Muscle of leg (tissue), 11 donors: ENCODE data around the gene L3MBTL1. TPM values are rescaled to one million over a fixed set of nuclear protein-coding genes. Genes with fewer than 3 reads are reported as not detected.

Experiments used
- DNase-seq: peaks from one replicate; pipeline ENCODE4 v3.0.0; 2013
- H3K27ac ChIP-seq: one replicate; pipeline ENCODE4 v1.5.1; 2013; ENCODE audit warnings: mild to moderate bottlenecking, low read length, control low read depth
- H3K27me3 ChIP-seq: one replicate; pipeline ENCODE4 v1.6.1; 2013; ENCODE audit warnings: low read length; ENCODE audit not compliant: control insufficient read depth, insufficient read depth
- H3K36me3 ChIP-seq: one replicate; pipeline ENCODE4 v1.6.1; 2013; ENCODE audit warnings: low read length; ENCODE audit not compliant: control insufficient read depth, insufficient read depth
- H3K4me1 ChIP-seq: one replicate; pipeline ENCODE4 v1.6.1; 2013; ENCODE audit warnings: low read length; ENCODE audit not compliant: control insufficient read depth, insufficient read depth
- H3K4me3 ChIP-seq: one replicate; pipeline ENCODE4 v1.5.1; 2013; ENCODE audit warnings: low read length, control low read depth
- H3K9me3 ChIP-seq: replicated peaks from 2 replicates; pipeline ENCODE4 v1.6.1; 2013; ENCODE audit warnings: low read depth, low read length; ENCODE audit not compliant: control insufficient read depth
- WGBS: methylation state at CpG from one replicate; pipeline ENCODE4 v1.1.5; 2013; ENCODE audit warnings: missing lambda C conversion rate; ENCODE audit not compliant: insufficient coverage; 5-methylcytosine and 5-hydroxymethylcytosine counted together
- polyA plus RNA-seq, 8 donors: library from polyadenylated mRNA; unstranded; fragments of 120-200 nt; gene quantifications; one replicate each; pipeline versions ENCODE4 v1.2.1 to v1.2.3, GENCODE V29; 2013; ENCODE audit warnings: inconsistent platforms in 1 of 8, low replicate concordance in 1 of 8; ENCODE audit not compliant: insufficient read length in 8 of 8, insufficient read depth in 1 of 8
- total RNA-seq: library from RNA; stranded (reverse); fragments of 120-200 nt; gene quantifications from one replicate; pipeline ENCODE4 v1.2.4, GENCODE V29; 2013

The L3MBTL1 gene
- total and polyA plus RNA-seq, 9 donors, result 2.8 to 10.8 (median 7.3) TPM

- Histone ChIP-seq H3K4me3 (no peak overlapping the region), H3K27me3 (no peaks in the 10 kb centered on the region), H3K9me3 (no peaks in the 10 kb centered on the region), H3K27ac (no peak overlapping the region), H3K36me3 (peaks cover 56% of the 10 kb centered on the region), H3K4me1 (no peaks in the 10 kb centered on the region)
- DNase-seq, result no peak
- 82% methylated on average over 3 of the region's 9 CpGs for WGBS
These were observed 43.2 kb upstream of the L3MBTL1 start for GRCh38 chr20:43464219-43464790.

- no peak overlapping the region for H3K4me3 ChIP-seq
These were observed 41.9 kb upstream of the L3MBTL1 start for GRCh38 chr20:43465625-43465943.

GRCh38 chr20:43467589-43467988, 39.9 kb upstream of the L3MBTL1 start:
- no peak for DNase-seq
- no peaks in the 10 kb centered on the region for H3K27me3 ChIP-seq
- H3K36me3 ChIP-seq, result peaks cover 52% of the 10 kb centered on the region
- WGBS, result no CpG with 5 or more reads among the region's 1 CpG
- no peaks in the 10 kb centered on the region for H3K4me1 ChIP-seq
- H3K4me3 ChIP-seq, result no peak overlapping the region
- no peaks in the 10 kb centered on the region for H3K9me3 ChIP-seq
- H3K27ac ChIP-seq, result no peak overlapping the region

More at GRCh38 chr20:43465625-43465943, 41.9 kb upstream of the L3MBTL1 start:
- Histone ChIP-seq H3K27me3 (no peaks in the 10 kb centered on the region), H3K4me1 (no peaks in the 10 kb centered on the region), H3K27ac (no peak overlapping the region), H3K9me3 (no peaks in the 10 kb centered on the region), H3K36me3 (peaks cover 57% of the 10 kb centered on the region)
- WGBS, result no CpG with 5 or more reads among the region's 2 CpGs
- no peak for DNase-seq

- H3K36me3 ChIP-seq, result peaks cover 19% of the 10 kb centered on the region
- no peak overlapping the region for H3K27ac ChIP-seq
- no peaks in the 10 kb centered on the region for H3K27me3 ChIP-seq
- no peak overlapping the region for H3K4me3 ChIP-seq
- no peak for DNase-seq
- H3K4me1 ChIP-seq, result peaks cover 2% of the 10 kb centered on the region
- 100% methylated on average over 1 of the region's 11 CpGs for WGBS
- H3K9me3 ChIP-seq, result no peaks in the 10 kb centered on the region
These were observed 34.7 kb upstream of the L3MBTL1 start for GRCh38 chr20:43472671-43473380.

GRCh38 chr20:43473381-43473704, 34.2 kb upstream of the L3MBTL1 start:
- no peak overlapping the region for H3K27ac ChIP-seq
- WGBS, result 84% methylated on average over 3 of the region's 4 CpGs

GRCh38 chr20:43477193-43477592, 30.3 kb upstream of the L3MBTL1 start:
- Histone ChIP-seq H3K36me3 (peaks cover 4% of the 10 kb centered on the region), H3K9me3 (peaks cover 3% of the 10 kb centered on the region), H3K27me3 (no peaks in the 10 kb centered on the region), H3K27ac (peak overlapping the region; percentile 49), H3K4me1 (peaks cover 2% of the 10 kb centered on the region), H3K4me3 (no peak overlapping the region)
- WGBS, result 79% methylated on average over 2 of the region's 3 CpGs
- peak; percentile 35 for DNase-seq

More at GRCh38 chr20:43473381-43473704, 34.2 kb upstream of the L3MBTL1 start:
- Histone ChIP-seq H3K9me3 (no peaks in the 10 kb centered on the region), H3K4me3 (no peak overlapping the region), H3K36me3 (peaks cover 15% of the 10 kb centered on the region), H3K27me3 (no peaks in the 10 kb centered on the region), H3K4me1 (peaks cover 2% of the 10 kb centered on the region)
- DNase-seq, result no peak

GRCh38 chr20:43477619-43478018, 29.9 kb upstream of the L3MBTL1 start:
- H3K27me3 ChIP-seq, result no peaks in the 10 kb centered on the region
- peaks cover 3% of the 10 kb centered on the region for H3K9me3 ChIP-seq
- WGBS, result no CpG with 5 or more reads among the region's 4 CpGs
- peak overlapping the region; percentile 49 for H3K27ac ChIP-seq
- H3K36me3 ChIP-seq, result peaks cover 2% of the 10 kb centered on the region
- peaks cover 2% of the 10 kb centered on the region for H3K4me1 ChIP-seq
- no peak overlapping the region for H3K4me3 ChIP-seq
- DNase-seq, result peak; percentile 33

- H3K27me3 ChIP-seq, result no peaks in the 10 kb centered on the region
- WGBS, result 78% methylated on average over 2 of the region's 2 CpGs
- DNase-seq, result no peak
- H3K27ac ChIP-seq, result no peak overlapping the region
- H3K9me3 ChIP-seq, result no peaks in the 10 kb centered on the region
- H3K4me3 ChIP-seq, result no peak overlapping the region
- H3K36me3 ChIP-seq, result no peaks in the 10 kb centered on the region
- H3K4me1 ChIP-seq, result no peaks in the 10 kb centered on the region
These were observed 17.5 kb upstream of the L3MBTL1 start for GRCh38 chr20:43490038-43490437.

GRCh38 chr20:43492101-43492500, 15.4 kb upstream of the L3MBTL1 start:
- no peak overlapping the region for H3K27ac ChIP-seq
- H3K9me3 ChIP-seq, result no peaks in the 10 kb centered on the region
- H3K4me3 ChIP-seq, result no peak overlapping the region
- no peaks in the 10 kb centered on the region for H3K36me3 ChIP-seq
- no peaks in the 10 kb centered on the region for H3K27me3 ChIP-seq
- no peaks in the 10 kb centered on the region for H3K4me1 ChIP-seq
- DNase-seq, result no peak
- WGBS, result 90% methylated on average over 2 of the region's 3 CpGs

GRCh38 chr20:43495388-43495787, 12.1 kb upstream of the L3MBTL1 start:
- 43% methylated on average over 2 of the region's 2 CpGs for WGBS
- no peak overlapping the region for H3K4me3 ChIP-seq

More at GRCh38 chr20:43495388-43495787, 12.1 kb upstream of the L3MBTL1 start:
- Histone ChIP-seq H3K36me3 (no peaks in the 10 kb centered on the region), H3K4me1 (no peaks in the 10 kb centered on the region), H3K9me3 (no peaks in the 10 kb centered on the region), H3K27me3 (no peaks in the 10 kb centered on the region), H3K27ac (no peak overlapping the region)
- DNase-seq, result no peak
